ENCODE results near the gene C5orf58.
"Not testable (repeated sequence)": the region's sequence is repeated elsewhere in the genome, so short reads cannot be mapped to it uniquely, and the experiment has no call there.

C5orf58 gene

DNA sequence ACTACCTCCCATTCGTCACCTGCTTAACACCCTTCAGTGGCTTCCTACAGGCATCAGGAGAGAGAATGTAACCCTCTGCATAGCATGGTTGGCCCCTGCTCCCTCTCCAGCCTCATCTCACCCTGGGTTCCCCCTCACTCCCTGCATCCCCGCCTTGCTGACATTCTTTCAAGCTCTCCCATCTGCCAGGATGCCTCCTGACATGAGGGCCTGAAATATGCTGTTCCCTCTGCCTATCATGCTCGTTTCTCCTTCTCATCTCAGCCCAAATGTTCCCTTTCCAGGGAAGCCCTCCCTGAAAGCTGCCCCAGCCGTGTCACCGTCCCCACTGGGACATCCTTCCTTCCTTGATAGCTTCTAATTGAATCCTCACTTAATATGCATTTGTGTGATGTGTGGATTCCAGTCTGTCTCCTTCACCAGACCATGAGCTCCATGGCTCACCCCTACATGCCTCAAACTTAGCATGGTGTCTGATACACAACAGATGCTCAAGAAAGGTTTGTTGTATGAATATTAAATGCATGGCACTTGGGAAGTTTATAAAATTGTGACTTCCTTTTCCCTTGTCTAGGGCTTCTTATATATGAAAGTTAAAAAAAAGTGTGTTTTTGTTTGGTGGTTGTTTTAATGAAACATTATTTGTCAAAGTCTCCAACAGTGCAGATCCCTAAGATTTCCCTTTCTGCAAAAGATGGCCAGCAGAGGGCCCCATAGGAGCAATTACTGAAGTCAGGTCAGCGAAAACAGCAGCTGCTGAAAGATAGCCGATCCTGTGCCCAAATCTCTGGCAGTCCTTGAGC lies 7.3 kb upstream of the C5orf58 start:
- peak in 2 of 3 experiments; percentile 37 to 48 for DNase-seq

- DNase-seq = no peak
Measured at GRCh38 chr5:170226129-170226615, 6.6 kb upstream of the C5orf58 start.

GRCh38 chr5:170226661-170227060 lies 6.1 kb upstream of the C5orf58 start:
- DNase-seq = no peak

GRCh38 chr5:170228762-170229435 lies 3.9 kb upstream of the C5orf58 start:
- no peak for DNase-seq

GRCh38 chr5:170233358-170233892 lies 640 bp downstream of the C5orf58 start:
- DNase-seq = no peak

- DNase-seq = no peak
Measured at GRCh38 chr5:170235876-170236864, 3.4 kb downstream of the C5orf58 start.

- no peak for DNase-seq
Measured at GRCh38 chr5:170238456-170239196, 5.8 kb downstream of the C5orf58 start.

DNA sequence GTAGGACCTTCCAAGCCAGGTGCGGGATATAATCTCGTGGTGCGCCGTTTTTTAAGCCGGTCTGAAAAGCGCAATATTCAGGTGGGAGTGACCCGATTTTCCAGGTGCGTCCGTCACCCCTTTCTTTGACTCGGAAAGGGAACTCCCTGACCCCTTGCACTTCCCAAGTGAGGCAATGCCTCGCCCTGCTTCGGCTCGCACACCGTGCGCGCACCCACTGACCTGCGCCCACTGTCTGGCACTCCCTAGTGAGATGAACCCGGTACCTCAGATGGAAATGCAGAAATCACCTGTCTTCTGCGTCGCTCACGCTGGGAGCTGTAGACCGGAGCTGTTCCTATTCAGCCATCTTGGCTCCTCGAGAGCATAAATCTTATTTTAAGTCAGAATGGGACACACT lies 12.7 kb downstream of the C5orf58 start:
- not testable (repeated sequence) for DNase-seq

GRCh38 chr5:170246126-170246870 lies 13.5 kb downstream of the C5orf58 start:
- no peak for DNase-seq

GRCh38 chr5:170247363-170247762 lies 14.6 kb downstream of the C5orf58 start:
- no peak for DNase-seq

DNA sequence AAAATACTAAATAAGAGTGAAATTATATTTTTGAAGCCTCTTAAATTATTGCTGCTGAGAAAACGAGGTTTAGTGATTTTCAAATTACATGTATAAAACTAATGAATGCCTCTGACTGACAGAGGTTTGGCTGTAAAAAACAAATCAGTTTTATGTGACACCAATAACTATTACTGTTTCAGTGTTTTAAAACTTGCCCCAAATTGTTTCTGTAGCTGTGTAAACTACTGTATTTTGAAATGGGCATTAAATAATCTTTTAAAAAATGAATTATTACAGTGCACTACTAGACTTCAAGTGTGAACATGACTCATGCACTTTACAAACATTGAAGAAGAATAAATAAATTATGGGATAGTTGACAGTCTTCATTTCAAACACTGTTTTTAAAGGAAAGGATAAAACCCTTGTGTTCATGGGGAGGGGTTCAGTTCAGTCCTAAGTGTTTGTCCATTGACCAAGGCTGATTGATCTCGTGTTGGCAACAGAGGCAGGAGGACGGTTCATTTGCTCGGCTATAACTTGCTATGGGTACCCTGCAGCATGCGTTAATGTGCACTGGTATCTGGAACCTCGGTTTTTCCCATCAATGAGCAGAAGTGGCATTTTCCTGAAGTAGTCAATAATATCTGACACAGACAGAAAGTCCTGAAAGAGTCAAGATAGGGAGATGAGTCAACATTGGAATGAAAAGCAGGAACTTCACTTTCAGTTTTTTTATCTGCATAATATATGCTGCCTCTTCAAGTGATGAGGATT lies 15.6 kb downstream of the C5orf58 start:
- no peak for DNase-seq

GRCh38 chr5:170248931-170249227 lies 16.1 kb downstream of the C5orf58 start:
- not testable (repeated sequence) for DNase-seq

DNA sequence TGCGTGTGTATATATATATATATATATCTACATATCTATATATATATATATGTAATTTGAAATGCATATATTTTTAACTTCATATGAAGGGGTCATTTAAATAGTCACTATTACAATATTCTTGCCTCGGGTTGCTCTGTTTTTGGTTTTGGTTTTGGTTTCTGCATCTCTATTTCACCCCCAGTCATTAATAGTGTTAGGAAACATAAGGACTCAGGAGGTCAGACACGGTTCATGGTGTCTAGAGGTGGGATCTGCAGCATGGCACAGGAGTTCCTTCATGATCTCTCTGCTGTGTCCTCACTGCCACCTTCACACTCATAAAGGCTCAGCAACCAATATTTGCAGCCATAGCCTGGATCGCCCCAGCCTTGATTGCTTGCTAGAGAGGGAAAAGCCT lies 16.6 kb downstream of the C5orf58 start:
- no peak for DNase-seq

- no peak for DNase-seq
Measured at GRCh38 chr5:170250810-170251317, 18.1 kb downstream of the C5orf58 start.

- peak in 1 of 3 experiments; percentile 1 for DNase-seq
Measured at GRCh38 chr5:170251462-170251861, 18.7 kb downstream of the C5orf58 start.

DNA sequence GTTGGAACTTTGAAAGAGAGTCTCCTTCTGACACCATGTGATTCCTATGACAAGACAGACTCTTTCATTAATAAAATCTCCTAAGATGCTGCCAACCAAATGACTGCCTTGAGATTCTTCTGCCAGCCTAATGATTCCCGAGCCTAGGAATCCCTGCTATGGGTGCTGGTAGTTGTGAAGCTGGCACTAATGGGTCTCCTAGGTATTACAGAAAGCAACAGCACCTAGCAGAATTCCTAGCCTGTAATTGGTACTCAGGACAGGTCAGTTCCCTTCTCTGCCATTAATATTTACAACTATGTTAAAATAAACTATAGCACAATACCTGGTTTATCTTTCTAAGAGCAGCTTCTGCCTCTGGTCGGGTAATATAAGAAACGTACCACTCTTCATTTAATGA lies 19.3 kb downstream of the C5orf58 start:
- DNase-seq = no peak

- DNase-seq = no peak
Measured at GRCh38 chr5:170252720-170253350, 20.1 kb downstream of the C5orf58 start.

DNA sequence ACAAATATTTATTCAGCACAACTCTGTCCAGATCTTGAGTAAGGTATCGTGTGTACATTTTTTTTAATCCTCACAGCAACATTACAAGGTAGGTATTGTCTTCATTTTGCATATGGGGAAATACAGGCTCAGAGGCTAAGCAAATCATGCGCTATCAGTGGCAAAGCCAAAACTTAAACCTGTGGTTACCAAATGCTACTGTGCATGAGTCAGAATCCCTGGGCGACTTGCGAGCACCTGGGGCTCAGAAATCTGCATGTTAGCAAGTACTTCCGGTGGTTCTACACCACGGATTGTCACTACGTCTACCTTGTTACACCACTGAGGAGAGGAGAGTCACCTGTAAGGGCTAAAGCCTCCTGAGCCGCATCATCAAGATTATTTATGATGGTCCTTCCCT lies 21.3 kb downstream of the C5orf58 start:
- no peak for DNase-seq

DNA sequence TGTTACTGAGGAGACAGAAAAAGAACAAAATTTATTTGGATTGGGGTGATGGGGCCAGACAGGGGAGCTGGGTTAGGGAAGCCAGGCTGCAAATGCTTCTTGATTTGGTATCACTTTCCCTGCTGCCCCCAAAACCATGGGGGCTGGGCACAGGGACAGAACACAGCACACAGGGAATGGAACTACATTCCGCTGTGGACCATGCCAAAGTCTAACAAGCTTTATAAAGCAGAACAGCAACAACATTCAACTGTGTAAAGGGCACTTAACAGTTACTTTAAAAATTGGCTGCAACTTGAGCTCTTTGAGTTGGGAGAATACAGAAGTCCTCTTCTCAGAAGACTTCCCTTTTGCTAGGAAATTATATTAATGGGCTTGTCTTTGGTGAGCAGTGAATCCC lies 23.8 kb downstream of the C5orf58 start:
- DNase-seq = no peak

- DNase-seq = no peak
Measured at GRCh38 chr5:170257370-170257769, 24.6 kb downstream of the C5orf58 start.

All from NCI-H1417 (cell line).